Neural progenitor cell (in vitro differentiated cells): ENCODE data around the gene VWA5A.

Source experiments
- CTCF ChIP-seq: fragments of 200-600 bp; sonication (generic); IDR thresholded peaks from 2 replicates; pipeline ENCODE4 v1.5.1; 2017; ENCODE audit warnings: antibody characterized with exemption, mild to moderate bottlenecking
- EZH2 ChIP-seq: fragments of 200-600 bp; sonication (generic); IDR thresholded peaks from 2 replicates; pipeline ENCODE4 v1.6.1; 2017; ENCODE audit warnings: antibody characterized with exemption, mild to moderate bottlenecking, moderate library complexity

DNA sequence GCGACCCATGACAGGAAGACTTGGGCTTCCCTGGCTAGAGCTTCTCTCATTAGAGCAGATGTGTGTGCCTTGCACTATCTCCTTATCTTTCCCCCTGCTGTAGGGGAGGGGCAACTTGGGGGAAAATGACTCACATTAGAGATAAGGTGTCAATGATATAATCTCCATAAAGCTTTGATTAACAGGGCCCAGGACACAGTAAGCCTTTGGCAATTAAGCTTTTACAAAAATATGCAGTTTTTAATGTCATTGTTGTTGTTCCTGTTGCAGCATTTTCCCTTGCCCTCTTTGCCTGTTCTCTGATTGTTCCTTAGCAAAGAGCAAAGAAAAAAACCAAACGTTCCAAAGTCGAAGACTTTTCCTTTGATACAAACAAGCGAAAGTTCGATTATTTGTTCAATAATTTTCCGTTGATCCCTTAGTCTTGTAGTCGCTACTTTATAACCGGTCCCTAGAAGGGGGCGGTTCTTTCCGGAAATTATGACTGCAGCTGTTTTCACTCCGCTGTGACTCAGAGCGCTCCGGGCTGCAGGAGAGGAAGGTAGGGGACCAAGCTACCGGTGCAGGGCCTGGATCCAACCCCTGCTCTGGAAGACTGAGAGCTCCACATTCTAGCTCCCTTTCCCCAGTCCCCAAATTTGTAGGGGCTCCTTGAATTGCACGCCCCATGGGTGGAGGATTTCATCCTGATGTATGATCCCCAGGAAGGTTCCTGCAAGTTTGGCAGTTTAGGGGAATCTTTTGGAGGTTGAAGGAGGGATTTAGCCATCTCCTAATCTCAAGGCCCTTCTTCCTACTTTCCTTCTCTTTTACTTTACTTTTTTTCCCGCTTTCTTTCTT lies at the start of gene VWA5A:
- no peak for TF ChIP-seq CTCF
- no peak for TF ChIP-seq EZH2
